HG02642 (cell line): ENCODE measurements around the gene ODAD3.
A peak's percentile ranks its signal among the peaks of the same experiment; 100 is the strongest.

Experiments used
- ATAC-seq: cut with Tn5 transposase; IDR thresholded peaks from one replicate; pipeline ENCODE4 v1.9.1; 2021; ENCODE audit warnings: mild to moderate bottlenecking; ENCODE audit not compliant: unreplicated experiment, poor library complexity

Gene ODAD3

GRCh38 chr19:11378319-11379189 is 56.4 kb downstream of the ODAD3 start:
- no peak for ATAC-seq

- no peak for ATAC-seq
Observed at GRCh38 chr19:11377756-11378155, 57.2 kb downstream of the ODAD3 start.

- no peak for ATAC-seq
Observed at GRCh38 chr19:11377237-11377636, 57.7 kb downstream of the ODAD3 start.

- no peak for ATAC-seq
Observed at GRCh38 chr19:11375143-11375948, 59.6 kb downstream of the ODAD3 start.

DNA sequence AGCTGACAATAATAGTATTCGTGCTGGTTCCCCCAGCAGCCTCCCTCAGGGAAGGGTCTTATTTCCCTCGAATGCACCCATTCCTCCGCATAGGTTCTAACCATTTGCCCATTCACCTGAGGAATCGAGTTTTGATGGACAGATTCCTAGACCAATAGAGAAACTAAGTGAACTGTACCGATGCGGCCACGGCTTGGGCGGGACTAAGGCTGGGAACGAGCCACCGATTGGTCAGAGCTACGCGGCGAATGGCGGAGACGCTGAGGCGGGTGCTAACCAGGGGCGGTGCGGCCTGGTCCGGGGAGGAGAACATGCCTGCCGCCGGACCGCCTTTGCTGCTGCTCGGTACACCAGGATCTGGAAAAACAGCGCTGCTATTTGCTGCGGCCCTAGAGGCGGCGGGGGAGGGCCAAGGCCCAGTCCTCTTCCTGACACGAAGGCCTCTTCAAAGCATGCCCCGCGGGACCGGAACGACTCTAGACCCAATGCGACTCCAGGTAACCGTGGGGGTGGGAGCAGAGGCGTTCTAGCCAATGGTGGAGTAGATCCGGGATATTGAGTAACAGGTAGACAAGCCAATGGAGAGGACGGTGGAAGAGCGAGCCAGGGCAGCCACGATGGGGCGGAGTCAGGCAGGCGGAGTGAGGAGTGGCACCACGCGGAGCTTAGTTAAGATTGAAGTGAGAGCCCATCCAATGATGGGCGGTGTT is 60.3 kb downstream of the ODAD3 start, which contains the start of gene SWSAP1:
SWSAP1 (plus strand) TSS at position 234 of the 710 bp plus-strand sequence; CDS start at position 249, 15 bp downstream.
- peak; percentile 89 for ATAC-seq

DNA sequence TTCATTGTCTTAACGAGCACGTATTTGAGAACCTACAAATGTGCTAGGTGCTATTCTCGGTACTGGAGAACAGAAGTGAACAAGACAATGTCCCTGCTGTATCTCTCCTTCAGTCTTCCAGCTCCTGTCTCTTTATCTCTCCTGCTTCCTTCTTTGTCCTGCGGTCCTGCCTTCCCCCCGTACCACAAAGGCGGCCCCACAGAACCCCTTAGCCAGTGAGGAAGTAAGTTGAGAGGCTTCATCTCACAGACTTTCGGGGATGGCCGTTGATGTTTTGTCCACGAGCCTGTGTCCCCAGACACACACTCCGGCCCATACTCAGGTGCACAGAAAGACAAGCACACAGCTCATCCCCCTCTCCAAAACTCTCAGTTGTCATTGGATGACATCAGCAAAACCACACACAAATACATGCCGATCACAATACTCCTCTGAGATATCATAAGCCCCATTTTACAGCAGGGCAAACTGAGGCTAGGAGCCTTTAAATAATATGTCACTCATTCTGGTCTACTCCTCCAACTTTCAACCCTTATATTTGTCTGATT is 61.0 kb downstream of the ODAD3 start:
- no peak for ATAC-seq

GRCh38 chr19:11373166-11373884 is 61.6 kb downstream of the ODAD3 start:
- no peak for ATAC-seq

DNA sequence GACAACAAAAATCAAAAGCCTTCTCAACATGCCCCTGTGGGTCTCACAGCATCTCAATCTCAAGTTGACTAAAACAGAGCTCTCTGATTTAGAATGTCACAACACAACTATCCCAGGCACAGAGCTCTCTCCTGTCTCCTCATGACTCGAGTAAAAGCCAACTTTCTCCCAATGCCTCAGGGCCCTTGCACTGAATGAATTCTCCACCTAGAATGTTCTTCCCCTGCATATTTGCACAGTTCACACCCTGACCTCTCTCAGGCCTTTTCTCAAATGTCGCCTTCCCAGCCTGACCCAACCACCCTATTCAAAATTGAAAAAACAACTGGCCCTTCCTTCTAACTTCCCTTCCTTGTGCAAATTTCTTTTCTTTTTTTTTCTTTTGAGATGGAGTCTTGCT is 64.2 kb downstream of the ODAD3 start:
- no peak for ATAC-seq
